Activated B cell treated with CpG ODN at 0.5 μM for 24 hours (primary cell): Measurements from ENCODE around the gene KLHDC3. TPM values are rescaled to one million over a fixed set of nuclear protein-coding genes. Genes with fewer than 3 reads are reported as not detected.

ENCODE experiments used
- ATAC-seq: fragments of 200-7000 bp; cut with Tn5 transposase; one replicate; pipeline ENCODE4 v1.10.0; 2021; ENCODE audit warnings: low read depth, mild to moderate bottlenecking, moderate library complexity
- CTCF ChIA-PET: fragments of 350-600 bp; sonication (Branson Sonifier 250); formaldehyde crosslinking; loops from one replicate; lab custom pipeline; 2021; ENCODE audit warnings: antibody characterized with exemption; lab: Charles Lee
- POLR2A ChIA-PET: fragments of 350-600 bp; sonication (Branson Sonifier 250); formaldehyde crosslinking; loops from one replicate; lab custom pipeline; 2021; ENCODE audit warnings: antibody characterized with exemption; lab: Charles Lee
- DNase-seq: peaks from one replicate; pipeline ENCODE4 v3.0.0; 2022
- H3K27ac Mint-ChIP-seq: one replicate; pipeline ENCODE4 v1.8.0; 2020; ENCODE audit warnings: mixed read lengths
- H3K27me3 Mint-ChIP-seq: one replicate; pipeline ENCODE4 v1.8.0; 2021; ENCODE audit warnings: mixed read lengths
- H3K36me3 Mint-ChIP-seq: one replicate; pipeline ENCODE4 v1.8.0; 2021; ENCODE audit warnings: low read depth, mixed read lengths
- H3K4me1 Mint-ChIP-seq: one replicate; pipeline ENCODE4 v1.8.0; 2021; ENCODE audit warnings: mixed read lengths
- H3K4me3 Mint-ChIP-seq: one replicate; pipeline ENCODE4 v1.8.0; 2020; ENCODE audit warnings: mild to moderate bottlenecking, mixed read lengths
- H3K9me3 Mint-ChIP-seq: one replicate; pipeline ENCODE4 v1.8.0; 2020; ENCODE audit warnings: mixed read lengths
- intact Hi-C: fragments of 100-400 bp; cut with micrococcal nuclease; formaldehyde crosslinking; loops from one replicate; pipeline ENCODE4 v1.15.1; 2024
- total RNA-seq: library from RNA; stranded (reverse); gene quantifications from 2 replicates; pipeline ENCODE4 v1.2.3, GENCODE V29; 2022
- TF ChIP-seq, protein P1 (sequence below): fragments of 200-600 bp; IDR thresholded peaks from one replicate; pipeline ENCODE4 v1.8.0; 2022; ENCODE audit warnings: antibody characterized with exemption, mild to moderate bottlenecking

Gene KLHDC3
- total RNA-seq, 1 donor from 2014 or later = 36.7 TPM

- H3K9me3 Mint-ChIP-seq = no peaks in the 10 kb centered on the region
- peak overlapping the region; percentile 97 for H3K27ac Mint-ChIP-seq
Observed at GRCh38 chr6:43058531-43058930, 44.5 kb downstream of the KLHDC3 start.

GRCh38 chr6:43059168-43060033 lies 45.4 kb downstream of the KLHDC3 start, which contains the start of the genes KLC4 and MRPL2:
Gene KLC4, plus strand, starts transcription at chr6:43059631. Its CDS starts 1,705 bp downstream, at chr6:43061336.
Gene MRPL2, minus strand, starts transcription at chr6:43059434. Its CDS starts 53 bp downstream, at chr6:43059381.
- ChIA-PET CTCF (interaction anchor here (0.6 kb wide), 1 partner anchor 49 kb away, joined by 5 read pairs; no protein-coding TSS in a partner anchor), POLR2A (interaction anchor here (0.5 to 2.9 kb wide), 28 partner anchors 10 to 1035 kb away, joined by 3 to 33 read pairs (median 4); partner anchors contain the start of genes CNPY3, CUL9, KLHDC3 and MEA1)
- intact Hi-C loops = loop anchor here (1.0 to 10.0 kb wide), 12 partner anchors 27 to 517 kb away; partner anchors contain the start of genes BICRAL, CNPY3, CUL9 and DNPH1
- H3K27me3 Mint-ChIP-seq = no peaks in the 10 kb centered on the region
- H3K36me3 Mint-ChIP-seq = peaks cover 43% of the 10 kb centered on the region
- H3K4me1 Mint-ChIP-seq = peaks cover 38% of the 10 kb centered on the region
- DNase-seq (peak; percentile 94), ATAC-seq (peak; percentile 97)
- H3K4me3 Mint-ChIP-seq = peak within 1 kb of the TSS; percentile 95
- peak within 1 kb of the TSS; percentile 97 for H3K27ac Mint-ChIP-seq
- H3K9me3 Mint-ChIP-seq = no peaks in the 10 kb centered on the region
- TF ChIP-seq, protein P1, sequence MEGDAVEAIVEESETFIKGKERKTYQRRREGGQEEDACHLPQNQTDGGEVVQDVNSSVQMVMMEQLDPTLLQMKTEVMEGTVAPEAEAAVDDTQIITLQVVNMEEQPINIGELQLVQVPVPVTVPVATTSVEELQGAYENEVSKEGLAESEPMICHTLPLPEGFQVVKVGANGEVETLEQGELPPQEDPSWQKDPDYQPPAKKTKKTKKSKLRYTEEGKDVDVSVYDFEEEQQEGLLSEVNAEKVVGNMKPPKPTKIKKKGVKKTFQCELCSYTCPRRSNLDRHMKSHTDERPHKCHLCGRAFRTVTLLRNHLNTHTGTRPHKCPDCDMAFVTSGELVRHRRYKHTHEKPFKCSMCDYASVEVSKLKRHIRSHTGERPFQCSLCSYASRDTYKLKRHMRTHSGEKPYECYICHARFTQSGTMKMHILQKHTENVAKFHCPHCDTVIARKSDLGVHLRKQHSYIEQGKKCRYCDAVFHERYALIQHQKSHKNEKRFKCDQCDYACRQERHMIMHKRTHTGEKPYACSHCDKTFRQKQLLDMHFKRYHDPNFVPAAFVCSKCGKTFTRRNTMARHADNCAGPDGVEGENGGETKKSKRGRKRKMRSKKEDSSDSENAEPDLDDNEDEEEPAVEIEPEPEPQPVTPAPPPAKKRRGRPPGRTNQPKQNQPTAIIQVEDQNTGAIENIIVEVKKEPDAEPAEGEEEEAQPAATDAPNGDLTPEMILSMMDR = no peak

More at GRCh38 chr6:43058531-43058930, 44.5 kb downstream of the KLHDC3 start:
- no peaks in the 10 kb centered on the region for H3K27me3 Mint-ChIP-seq
- H3K4me1 Mint-ChIP-seq = peaks cover 45% of the 10 kb centered on the region
- peaks cover 45% of the 10 kb centered on the region for H3K36me3 Mint-ChIP-seq
- ATAC-seq = no peak
- POLR2A ChIA-PET = interaction anchor here (0.6 to 2.9 kb wide), 16 partner anchors 9 to 578 kb away, joined by 3 to 33 read pairs (median 4); partner anchors contain the start of genes CNPY3, CUL9, KLHDC3 and MEA1
- no peak for DNase-seq
- intact Hi-C loops = loop anchor here (2.0 to 10.0 kb wide), 5 partner anchors 74 to 518 kb away; partner anchors contain the start of genes BICRAL, DNPH1, POLH and PPP2R5D
- TF ChIP-seq, protein P1 = no peak
- peak overlapping the region; percentile 95 for H3K4me3 Mint-ChIP-seq
- CTCF ChIA-PET = no interaction called here

GRCh38 chr6:43060034-43060754 lies 46.1 kb downstream of the KLHDC3 start:
- Mint-ChIP-seq H3K36me3 (peaks cover 46% of the 10 kb centered on the region), H3K9me3 (no peaks in the 10 kb centered on the region), H3K27me3 (no peaks in the 10 kb centered on the region), H3K27ac (peak overlapping the region; percentile 97), H3K4me1 (peaks cover 37% of the 10 kb centered on the region), H3K4me3 (peak overlapping the region; percentile 95)
- DNase-seq = no peak
- ChIA-PET CTCF (no interaction called here), POLR2A (interaction anchor here (0.7 to 2.9 kb wide), 8 partner anchors 11 to 740 kb away, joined by 4 to 20 read pairs (median 10); partner anchors contain the start of genes CUL9, KLHDC3, MEA1 and PPP2R5D)
- no peak for ATAC-seq
- TF ChIP-seq, protein P1 = no peak
- intact Hi-C loops = no loop called here

GRCh38 chr6:43060755-43061633 lies 46.9 kb downstream of the KLHDC3 start:
- TF ChIP-seq, protein P1 = no peak
- CTCF ChIA-PET = no interaction called here
- no peak for DNase-seq
- POLR2A ChIA-PET = interaction anchor here (2.9 kb wide), 1 partner anchor 47 kb away, joined by 20 read pairs; the partner anchor contains the start of genes KLHDC3 and MEA1
- ATAC-seq = no peak
- Mint-ChIP-seq H3K4me3 (peak overlapping the region; percentile 95), H3K27me3 (no peaks in the 10 kb centered on the region), H3K4me1 (peaks cover 33% of the 10 kb centered on the region), H3K36me3 (peaks cover 43% of the 10 kb centered on the region), H3K27ac (no peak overlapping the region), H3K9me3 (no peaks in the 10 kb centered on the region)
- intact Hi-C loops = no loop called here
